Caco-2 (cell line): ENCODE measurements around the gene SMS. TPM values are rescaled to one million over a fixed set of nuclear protein-coding genes. Genes with fewer than 3 reads are reported as not detected.
A peak's percentile ranks its signal among the peaks of the same experiment; 100 is the strongest.

ENCODE experiments used
- BruUV-seq: library from RNA; stranded (reverse); fragments of 400-500 nt; replicated peaks from 2 replicates; lab custom pipeline; 2021; lab: Mats Ljungman, UMichigan
- CTCF ChIA-PET: fragments of 300-600 bp; sonication (Branson Sonifier 250); formaldehyde crosslinking; loops from one replicate; lab custom pipeline; 2022; ENCODE audit warnings: antibody characterized with exemption; lab: Charles Lee
- POLR2A ChIA-PET: fragments of 300-600 bp; sonication (Branson Sonifier 250); formaldehyde crosslinking; loops from one replicate; lab custom pipeline; 2022; ENCODE audit warnings: antibody characterized with exemption; lab: Charles Lee
- DNase-seq, 2 experiments: peaks; one replicate each; pipeline versions ENCODE4 v3.0.0 to v3.0.0-alpha.2; 2020 to 2022
- H3K27me3 ChIP-seq: replicated peaks from 2 replicates; pipeline ENCODE4 v1.6.0; 2011; ENCODE audit warnings: low read length; ENCODE audit not compliant: control insufficient read depth, insufficient read depth
- H3K36me3 ChIP-seq: 2 replicates; pipeline ENCODE4 v1.5.1; 2011; ENCODE audit warnings: low read length; ENCODE audit not compliant: control insufficient read depth, insufficient read depth
- H3K4me1 ChIP-seq: fragments of 250-450 bp; sonication (Bioruptor Pico); 2 replicates; pipeline ENCODE4 v1.5.1; 2020; ENCODE audit warnings: mild to moderate bottlenecking
- H3K4me3 ChIP-seq: 2 replicates; pipeline ENCODE4 v1.5.1; 2011; ENCODE audit warnings: low read depth, mild to moderate bottlenecking, control low read depth, low read length
- H3K9me3 ChIP-seq: fragments of 250-450 bp; sonication (Bioruptor Pico); 2 replicates; pipeline ENCODE4 v1.5.1; 2020; ENCODE audit warnings: mild to moderate bottlenecking, moderate library complexity
- H3K27ac Mint-ChIP-seq: one replicate; pipeline ENCODE4 v1.8.0; 2022; ENCODE audit warnings: mixed read lengths; ENCODE audit not compliant: unreplicated experiment
- H3K27me3 Mint-ChIP-seq: one replicate; pipeline ENCODE4 v1.8.0; 2022; ENCODE audit warnings: mixed read lengths; ENCODE audit not compliant: insufficient read depth, unreplicated experiment
- H3K36me3 Mint-ChIP-seq: one replicate; pipeline ENCODE4 v1.8.0; 2022; ENCODE audit warnings: mild to moderate bottlenecking, mixed read lengths; ENCODE audit not compliant: insufficient read depth, unreplicated experiment
- H3K4me1 Mint-ChIP-seq: one replicate; pipeline ENCODE4 v1.8.0; 2022; ENCODE audit warnings: low read depth, mixed read lengths; ENCODE audit not compliant: unreplicated experiment
- H3K4me3 Mint-ChIP-seq: one replicate; pipeline ENCODE4 v1.8.0; 2022; ENCODE audit warnings: mild to moderate bottlenecking, moderate library complexity, mixed read lengths; ENCODE audit not compliant: unreplicated experiment
- H3K9me3 Mint-ChIP-seq: one replicate; pipeline ENCODE4 v1.8.0; 2022; ENCODE audit warnings: mixed read lengths; ENCODE audit not compliant: unreplicated experiment
- intact Hi-C: fragments of 100-400 bp; cut with micrococcal nuclease; formaldehyde crosslinking; loops from one replicate; pipeline ENCODE4 v1.10.0; 2022; ENCODE audit not compliant: unreplicated experiment
- total RNA-seq: library from RNA; stranded (reverse); gene quantifications from 2 replicates; pipeline ENCODE4 v1.2.3, GENCODE V29; 2022
- TF ChIP-seq, protein P1 (sequence below), 2 experiments: fragments of 200-600 bp in 1 of 2; IDR thresholded peaks; 1 replicate in 1 of 2; 2 replicates in 1 of 2; pipeline versions ENCODE4 v1.5.1 to v1.8.0; 2011 to 2022; ENCODE audit warnings: antibody characterized with exemption in 1 of 2, control low read depth in 1 of 2, inconsistent platforms in 1 of 2, low read depth in 1 of 2, low read length in 1 of 2, mild to moderate bottlenecking in 1 of 2, moderate library complexity in 1 of 2; ENCODE audit not compliant: insufficient read depth in 1 of 2, severe bottlenecking in 1 of 2, unreplicated experiment in 1 of 2

SMS gene
- total RNA-seq, 1 experiment from 2014 or later: 158 TPM

GRCh38 chrX:21972721-21973120 is 32.2 kb downstream of the SMS start:
- ChIA-PET POLR2A (no interaction called here), CTCF (interaction anchor here (2.0 kb wide), 1 partner anchor 12 kb away, joined by 7 read pairs; no protein-coding TSS in a partner anchor)
- Mint-ChIP-seq H3K27ac (peak overlapping the region; percentile 39), H3K4me3 (peak overlapping the region; percentile 16), H3K4me1 (peaks cover 20% of the 10 kb centered on the region), H3K36me3 (peaks cover 62% of the 10 kb centered on the region), H3K27me3 (no peaks in the 10 kb centered on the region), H3K9me3 (no peaks in the 10 kb centered on the region)
- intact Hi-C loops: no loop called here
- TF ChIP-seq, protein P1, sequence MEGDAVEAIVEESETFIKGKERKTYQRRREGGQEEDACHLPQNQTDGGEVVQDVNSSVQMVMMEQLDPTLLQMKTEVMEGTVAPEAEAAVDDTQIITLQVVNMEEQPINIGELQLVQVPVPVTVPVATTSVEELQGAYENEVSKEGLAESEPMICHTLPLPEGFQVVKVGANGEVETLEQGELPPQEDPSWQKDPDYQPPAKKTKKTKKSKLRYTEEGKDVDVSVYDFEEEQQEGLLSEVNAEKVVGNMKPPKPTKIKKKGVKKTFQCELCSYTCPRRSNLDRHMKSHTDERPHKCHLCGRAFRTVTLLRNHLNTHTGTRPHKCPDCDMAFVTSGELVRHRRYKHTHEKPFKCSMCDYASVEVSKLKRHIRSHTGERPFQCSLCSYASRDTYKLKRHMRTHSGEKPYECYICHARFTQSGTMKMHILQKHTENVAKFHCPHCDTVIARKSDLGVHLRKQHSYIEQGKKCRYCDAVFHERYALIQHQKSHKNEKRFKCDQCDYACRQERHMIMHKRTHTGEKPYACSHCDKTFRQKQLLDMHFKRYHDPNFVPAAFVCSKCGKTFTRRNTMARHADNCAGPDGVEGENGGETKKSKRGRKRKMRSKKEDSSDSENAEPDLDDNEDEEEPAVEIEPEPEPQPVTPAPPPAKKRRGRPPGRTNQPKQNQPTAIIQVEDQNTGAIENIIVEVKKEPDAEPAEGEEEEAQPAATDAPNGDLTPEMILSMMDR (IDR thresholded peaks at IDR 0.05; ENCODE audit: insufficient read depth in 1 of 2, low read depth in 1 of 2, low read length in 1 of 2, severe bottlenecking in 1 of 2, unreplicated experiment in 1 of 2): no peak
- no peaks in the 10 kb centered on the region for H3K9me3 ChIP-seq
- peaks cover 18% of the 10 kb centered on the region for H3K4me1 ChIP-seq
- no TSS peak for BruUV-seq
- no peak for DNase-seq
- no peaks in the 10 kb centered on the region for H3K36me3 ChIP-seq
- H3K4me3 ChIP-seq: no peak overlapping the region
- H3K27me3 ChIP-seq: no peaks in the 10 kb centered on the region

- no peaks in the 10 kb centered on the region for H3K9me3 ChIP-seq
- Mint-ChIP-seq H3K9me3 (no peaks in the 10 kb centered on the region), H3K27me3 (no peaks in the 10 kb centered on the region), H3K27ac (peak overlapping the region; percentile 81), H3K4me3 (peak overlapping the region; percentile 48), H3K4me1 (peaks cover 20% of the 10 kb centered on the region), H3K36me3 (peaks cover 66% of the 10 kb centered on the region)
- no peaks in the 10 kb centered on the region for H3K27me3 ChIP-seq
- intact Hi-C loops: loop anchor here (1.0 kb wide), 1 partner anchor 239 kb away; no protein-coding TSS in a partner anchor
- no peaks in the 10 kb centered on the region for H3K36me3 ChIP-seq
- POLR2A ChIA-PET: no interaction called here
- CTCF ChIA-PET: interaction anchor here (2.0 kb wide), 1 partner anchor 12 kb away, joined by 7 read pairs; no protein-coding TSS in a partner anchor
- peaks cover 18% of the 10 kb centered on the region for H3K4me1 ChIP-seq
- peak; percentile 20 to 32 for DNase-seq
- BruUV-seq: no TSS peak
- no peak overlapping the region for H3K4me3 ChIP-seq
- TF ChIP-seq, protein P1 (IDR thresholded peaks at IDR 0.05; ENCODE audit: insufficient read depth in 1 of 2, low read depth in 1 of 2, low read length in 1 of 2, severe bottlenecking in 1 of 2, unreplicated experiment in 1 of 2): no peak
These were observed 33.0 kb downstream of the SMS start for GRCh38 chrX:21973321-21974010.

GRCh38 chrX:21974011-21974385 is 33.5 kb downstream of the SMS start:
- H3K27ac Mint-ChIP-seq: peak overlapping the region; percentile 81

More at GRCh38 chrX:21974011-21974385, 33.5 kb downstream of the SMS start:
- TF ChIP-seq, protein P1 (IDR thresholded peaks at IDR 0.05; ENCODE audit: insufficient read depth in 1 of 2, low read depth in 1 of 2, low read length in 1 of 2, severe bottlenecking in 1 of 2, unreplicated experiment in 1 of 2): no peak
- no peak overlapping the region for H3K4me3 ChIP-seq
- no TSS peak for BruUV-seq
- Mint-ChIP-seq H3K36me3 (peaks cover 65% of the 10 kb centered on the region), H3K9me3 (no peaks in the 10 kb centered on the region), H3K4me1 (peaks cover 20% of the 10 kb centered on the region), H3K4me3 (peak overlapping the region; percentile 48), H3K27me3 (no peaks in the 10 kb centered on the region)
- no peaks in the 10 kb centered on the region for H3K36me3 ChIP-seq
- peaks cover 18% of the 10 kb centered on the region for H3K4me1 ChIP-seq
- intact Hi-C loops: loop anchor here (1.0 kb wide), 1 partner anchor 240 kb away; no protein-coding TSS in a partner anchor
- no peaks in the 10 kb centered on the region for H3K27me3 ChIP-seq
- ChIA-PET CTCF (no interaction called here), POLR2A (no interaction called here)
- peak; percentile 39 to 40 for DNase-seq
- H3K9me3 ChIP-seq: no peaks in the 10 kb centered on the region
